NCI-H2196 (cell line): ENCODE results near the gene METTL14.

Source experiments
- DNase-seq: peaks from one replicate; lab custom pipeline; 2025; ENCODE audit not compliant: unreplicated experiment; lab: John Stamatoyannopoulos, UW

METTL14 gene

DNA sequence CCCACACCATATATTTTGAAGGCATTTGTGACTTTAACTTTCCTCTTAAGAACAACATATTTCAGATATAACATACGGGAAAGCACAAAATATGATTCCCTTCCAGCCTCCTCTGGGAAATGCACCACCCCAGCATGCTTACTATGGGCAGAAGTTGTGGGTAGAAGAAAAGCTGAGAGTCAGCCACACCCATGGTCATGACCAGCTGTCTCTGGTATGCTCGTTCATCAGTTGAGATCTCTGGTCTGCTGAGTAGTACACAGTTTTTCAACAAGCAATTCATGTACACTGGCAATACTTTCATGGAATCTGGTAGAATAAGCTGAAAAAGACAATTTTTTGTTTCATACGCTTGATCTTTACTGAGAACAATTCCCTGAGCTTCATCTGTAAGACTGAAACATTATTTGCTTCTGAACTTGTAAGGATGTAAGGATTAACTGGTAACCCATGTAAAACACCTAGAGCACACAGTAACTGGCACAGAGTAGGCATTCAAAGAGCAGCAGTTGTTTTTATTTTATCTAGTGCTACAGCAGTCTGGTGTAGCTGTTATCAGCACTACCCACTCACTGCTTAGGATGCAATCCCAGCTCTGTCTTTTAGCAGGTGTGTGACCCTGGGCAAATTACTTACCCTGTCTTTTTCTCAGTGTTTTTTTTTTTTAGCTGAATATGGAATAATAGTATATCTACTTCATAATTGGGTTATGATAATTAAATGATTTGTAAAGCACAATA lies 47.6 kb downstream of the METTL14 start:
- DNase-seq: no peak

DNA sequence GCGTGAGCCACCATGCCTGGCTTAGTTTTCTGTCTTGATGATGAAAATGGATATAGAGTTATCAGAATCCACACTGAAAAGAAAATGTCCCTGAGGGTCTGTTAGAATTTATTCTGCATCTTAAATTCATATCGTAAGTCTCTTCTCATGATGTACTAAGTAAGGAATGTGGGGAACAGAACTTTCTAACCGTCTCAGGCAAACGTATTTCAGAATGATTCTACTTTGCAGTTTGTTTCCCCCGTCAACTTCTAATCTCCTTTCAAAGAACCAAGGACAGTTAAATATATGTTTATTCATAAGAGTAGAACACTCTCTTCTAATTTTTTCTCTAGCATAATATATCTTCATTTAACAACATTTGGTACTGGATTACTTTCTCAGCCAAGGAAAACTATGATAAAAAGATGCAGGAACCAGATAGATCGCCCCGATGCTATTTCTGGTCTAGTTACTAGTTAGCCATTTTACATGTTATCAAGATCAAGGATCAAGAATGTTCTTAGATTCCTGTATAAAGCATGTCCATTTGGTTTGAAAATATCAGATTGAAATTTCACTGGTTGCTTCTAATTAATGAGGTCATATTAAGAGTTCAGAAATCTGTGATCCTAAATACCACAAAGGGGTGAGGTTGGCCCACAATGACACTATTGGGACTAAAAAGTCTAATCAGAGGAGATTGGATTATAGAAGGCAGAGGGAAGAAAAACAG lies 49.5 kb downstream of the METTL14 start:
- no peak for DNase-seq

DNA sequence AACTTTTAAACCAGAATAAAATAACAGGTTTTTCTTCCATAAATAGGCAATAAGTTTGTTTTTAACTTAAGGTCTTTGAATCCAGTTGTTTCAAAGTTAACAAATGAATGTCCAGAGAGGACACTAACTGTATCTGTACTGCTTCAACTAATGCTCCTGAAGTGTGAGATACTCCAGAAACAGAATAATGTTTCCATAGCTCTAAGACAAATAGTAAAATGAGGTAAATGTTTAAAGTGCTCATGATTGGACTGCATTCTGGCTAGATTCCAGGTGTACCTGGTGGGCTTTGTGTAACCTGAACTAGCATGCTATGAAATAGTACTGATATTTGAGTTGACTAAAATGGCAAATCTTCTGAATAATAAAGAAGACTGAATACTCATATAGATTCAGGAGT lies 51.7 kb downstream of the METTL14 start:
- no peak for DNase-seq

DNA sequence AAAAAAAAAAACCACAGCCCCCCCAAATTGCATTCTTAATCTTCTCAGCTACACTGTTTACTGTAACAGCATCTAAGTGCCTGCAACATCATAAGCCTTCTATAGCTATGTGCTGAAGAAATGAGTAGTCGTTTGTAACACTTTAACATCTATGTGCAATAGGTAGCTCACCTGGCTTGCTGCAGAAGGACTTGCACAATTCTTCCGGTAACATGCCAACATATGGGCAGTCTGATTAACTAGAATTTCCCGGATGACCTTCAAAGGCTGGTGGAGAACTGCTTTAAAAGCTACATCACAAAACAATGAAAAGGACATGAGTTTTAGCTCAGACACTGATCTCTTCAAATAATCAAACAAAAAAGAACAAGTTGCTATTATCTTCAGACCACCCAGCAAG lies 52.9 kb downstream of the METTL14 start:
- DNase-seq: no peak

DNA sequence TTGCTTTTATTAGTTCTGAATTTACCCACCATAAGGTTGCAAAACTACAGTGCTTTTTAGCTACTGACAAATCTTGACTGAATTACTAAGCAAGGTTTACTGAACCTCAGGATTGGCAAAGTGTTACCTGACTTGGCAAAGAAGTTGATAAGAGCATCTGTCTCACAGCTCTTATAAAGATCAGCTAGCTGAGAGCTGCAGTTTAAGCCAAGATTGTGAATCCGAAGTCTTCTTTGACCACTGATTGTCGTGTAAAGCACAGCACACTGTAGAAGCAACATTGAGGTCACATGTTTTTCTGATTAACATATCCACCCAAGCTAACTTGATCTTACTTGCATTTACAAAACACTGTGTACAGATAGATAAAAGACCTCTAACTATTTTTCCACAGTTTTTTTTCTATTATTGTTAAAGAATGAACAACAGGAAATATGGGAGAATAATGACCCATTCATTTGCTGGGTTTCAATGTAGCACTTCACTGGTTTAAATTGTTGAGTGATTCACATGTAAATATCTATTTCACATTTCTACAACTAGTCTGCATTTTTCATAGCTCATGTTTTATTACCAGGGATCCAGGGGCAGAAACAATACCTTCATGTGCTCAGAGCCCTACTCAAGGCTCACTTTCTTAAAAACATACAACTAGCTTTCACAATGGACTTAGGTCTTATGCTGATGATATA lies 54.0 kb downstream of the METTL14 start:
- no peak for DNase-seq

DNA sequence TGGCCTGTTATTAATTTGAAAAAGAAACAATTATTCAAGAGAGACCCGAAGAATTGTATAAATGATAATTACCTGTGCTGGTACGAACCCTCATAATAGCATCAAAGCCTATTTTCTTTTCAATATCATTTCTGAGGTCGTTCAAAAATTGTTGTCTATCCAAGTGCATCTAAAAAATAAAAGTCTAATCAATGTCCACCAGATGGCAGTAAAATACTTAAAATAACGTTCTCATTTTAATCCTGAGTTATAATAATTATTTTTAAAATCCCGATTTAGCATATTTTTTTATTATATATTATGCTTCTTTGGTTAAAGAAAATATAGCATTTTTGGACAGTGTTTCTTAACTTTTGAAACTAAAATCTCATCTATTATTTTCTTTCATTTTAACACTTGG lies 55.7 kb downstream of the METTL14 start:
- peak; percentile 1 for DNase-seq

DNA sequence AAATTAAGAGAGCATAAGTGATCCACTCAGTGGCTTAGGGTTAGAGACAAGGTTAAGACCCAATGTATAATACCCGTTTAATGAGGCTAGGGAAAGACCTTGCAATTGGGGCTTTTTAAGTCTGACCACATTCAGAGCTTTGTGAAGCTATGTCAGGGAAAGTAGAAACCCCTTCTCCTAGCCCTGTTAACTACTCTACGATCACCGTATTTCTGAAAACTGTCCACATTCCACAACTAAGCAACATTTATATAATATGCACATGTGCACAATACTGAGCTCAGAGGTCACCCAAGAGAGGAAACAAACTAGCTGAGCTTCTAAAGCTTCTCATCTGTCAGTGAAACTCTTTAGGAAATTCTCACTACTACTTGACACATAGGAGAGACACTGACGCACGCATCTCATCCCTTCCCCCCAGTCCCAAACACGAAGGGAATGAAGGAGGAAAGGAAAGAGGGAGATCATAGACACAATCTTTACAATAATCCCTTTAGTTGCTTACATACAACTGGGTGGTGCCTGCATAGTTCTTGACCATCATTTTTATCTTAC lies 56.2 kb downstream of the METTL14 start:
- DNase-seq: no peak

DNA sequence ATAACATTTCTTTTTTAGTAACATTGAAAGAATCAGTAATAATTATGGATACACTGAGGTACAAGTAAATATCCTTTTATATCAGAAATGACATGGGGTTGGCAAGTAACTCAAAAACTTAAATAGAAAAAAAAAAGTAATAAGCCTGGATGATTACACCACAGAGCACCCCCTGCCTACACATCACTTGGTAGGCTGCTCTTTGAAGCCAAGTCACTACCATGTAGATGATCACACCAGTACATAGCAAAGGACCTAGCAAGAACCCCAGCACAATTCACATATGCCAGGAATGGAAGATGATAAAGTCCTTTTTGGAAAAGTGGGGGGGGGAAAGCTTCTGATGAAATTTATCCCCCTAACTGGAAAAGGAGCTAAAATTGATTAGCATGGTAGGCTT lies 56.9 kb downstream of the METTL14 start:
- no peak for DNase-seq

DNA sequence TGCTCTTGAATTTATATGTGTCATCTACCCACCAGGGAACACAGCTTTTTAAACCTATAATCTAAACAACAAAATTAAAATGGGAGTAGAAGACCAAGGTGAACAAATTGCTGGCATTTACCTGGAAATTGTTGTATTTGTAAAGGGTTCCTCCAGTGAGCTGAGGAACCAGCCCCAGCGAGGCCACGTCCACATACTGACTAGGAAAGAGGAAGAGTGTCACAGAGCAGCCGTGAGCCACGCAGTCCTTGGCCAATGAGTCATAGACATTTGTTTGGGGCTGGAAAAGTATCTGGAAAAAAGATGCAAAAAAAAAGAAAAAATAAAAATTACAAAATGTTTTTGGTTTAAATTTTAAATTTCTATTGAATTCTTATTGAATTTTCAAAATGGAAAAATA lies 58.7 kb downstream of the METTL14 start:
- DNase-seq: no peak

DNA sequence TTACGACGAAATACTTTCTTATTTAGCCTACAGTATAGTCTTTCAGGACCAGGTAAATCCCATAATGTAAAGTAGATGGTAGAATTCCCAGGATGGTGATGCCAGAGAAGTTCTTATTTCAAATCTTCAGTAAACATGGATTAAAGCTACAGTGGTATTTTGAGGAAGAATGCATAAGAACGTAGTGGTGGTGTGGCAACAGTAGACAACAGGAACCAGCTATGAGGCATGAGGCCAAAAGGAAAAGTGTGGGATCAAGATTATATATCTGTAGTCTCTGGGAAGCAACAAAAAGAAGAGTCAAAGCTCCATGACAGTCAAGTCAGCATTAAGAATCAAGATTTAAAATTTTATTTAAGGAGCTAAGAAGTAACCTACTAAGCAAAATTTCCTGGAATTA lies 60.2 kb downstream of the METTL14 start:
- no peak for DNase-seq

DNA sequence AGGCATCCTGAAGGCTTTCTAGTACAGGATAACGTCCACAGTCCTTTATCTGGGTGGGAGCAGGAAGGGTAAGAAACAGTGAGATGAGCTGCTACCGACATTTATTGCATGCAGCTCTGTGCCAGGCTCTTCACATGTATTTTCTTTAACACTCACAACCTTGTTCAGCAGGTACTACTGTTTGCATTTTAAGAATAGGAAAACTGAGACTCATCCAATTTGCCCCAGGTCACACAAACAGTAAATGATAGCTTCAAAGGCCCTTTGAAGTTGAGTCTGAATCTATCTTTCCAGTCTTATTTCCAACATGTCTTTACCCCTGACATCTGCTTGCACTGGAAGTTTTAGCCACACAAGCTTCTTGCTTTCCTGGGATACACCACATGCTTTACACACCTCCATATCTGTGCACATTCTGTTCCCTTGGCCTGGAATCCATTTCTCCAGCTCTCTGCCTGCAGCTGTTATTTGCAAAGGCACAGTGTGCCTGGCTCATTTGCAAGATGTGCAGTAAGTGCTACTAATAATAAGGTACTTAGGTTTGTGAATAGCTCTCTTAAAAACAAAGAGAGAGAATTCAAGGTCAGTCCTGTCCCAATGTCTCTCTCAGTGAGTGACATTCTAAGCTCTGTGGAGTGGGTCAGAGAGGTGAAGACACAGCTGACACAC lies 61.2 kb downstream of the METTL14 start:
- DNase-seq: peak; percentile 1

DNA sequence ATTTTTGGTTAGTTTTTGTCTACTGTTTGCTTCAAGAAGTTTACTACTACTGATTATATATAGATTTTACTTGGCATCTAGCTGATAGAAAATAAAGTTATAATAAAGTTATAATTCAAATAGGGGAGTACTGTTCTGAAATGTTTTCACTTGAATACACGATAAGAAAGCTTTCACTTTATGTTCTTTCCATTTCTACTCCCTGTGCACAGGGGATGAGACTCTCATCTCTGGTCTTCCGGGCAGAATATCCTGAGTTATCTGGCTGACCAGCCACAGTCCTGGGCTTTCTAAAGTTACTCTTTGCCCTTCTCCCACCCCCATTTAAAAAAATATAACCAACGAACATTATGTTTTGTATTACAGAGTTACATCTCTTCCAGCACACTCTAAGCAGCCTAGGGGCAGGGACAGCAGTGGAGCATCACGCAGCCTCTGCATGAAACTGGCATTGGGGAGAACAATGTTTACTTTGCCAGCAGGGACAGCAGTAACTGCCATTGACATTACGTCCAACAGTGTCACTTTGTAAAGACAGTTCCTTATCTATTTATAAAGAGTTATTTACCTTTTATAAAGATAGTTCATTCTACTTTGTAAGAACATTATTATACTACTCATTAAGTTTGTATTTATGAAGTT lies 64.3 kb downstream of the METTL14 start:
- no peak for DNase-seq

DNA sequence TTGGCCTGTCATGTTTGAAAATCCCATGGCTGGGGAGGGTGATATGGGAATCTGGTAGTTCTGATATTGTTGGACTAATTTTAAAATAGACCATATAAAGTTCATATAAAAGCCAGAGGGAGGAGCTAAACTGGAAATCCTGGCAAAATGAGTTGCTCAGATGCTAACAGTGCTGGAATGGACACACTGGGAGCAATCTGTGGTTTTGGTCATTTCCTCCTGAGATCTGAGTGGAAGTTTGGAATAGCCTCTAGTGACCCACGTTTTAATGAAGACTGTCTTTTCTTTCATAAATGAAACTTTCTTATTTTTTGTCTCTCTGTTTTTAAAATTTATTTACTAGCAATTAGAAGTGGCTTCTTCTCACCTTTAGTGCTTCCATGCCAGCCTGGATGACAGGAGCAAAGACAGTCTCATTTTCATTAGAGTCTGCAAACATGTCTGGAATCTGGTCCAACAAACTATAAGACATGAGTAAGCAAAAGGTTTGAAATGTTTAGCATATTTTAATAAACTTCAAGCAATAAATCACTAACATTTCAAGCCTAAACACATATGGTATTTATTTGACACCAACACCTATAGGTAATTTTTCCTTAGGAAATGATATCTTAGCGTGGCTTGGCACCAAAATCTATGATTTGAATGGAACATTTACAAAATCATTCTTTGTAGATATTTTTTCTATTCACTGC lies 66.6 kb downstream of the METTL14 start:
- DNase-seq: no peak

DNA sequence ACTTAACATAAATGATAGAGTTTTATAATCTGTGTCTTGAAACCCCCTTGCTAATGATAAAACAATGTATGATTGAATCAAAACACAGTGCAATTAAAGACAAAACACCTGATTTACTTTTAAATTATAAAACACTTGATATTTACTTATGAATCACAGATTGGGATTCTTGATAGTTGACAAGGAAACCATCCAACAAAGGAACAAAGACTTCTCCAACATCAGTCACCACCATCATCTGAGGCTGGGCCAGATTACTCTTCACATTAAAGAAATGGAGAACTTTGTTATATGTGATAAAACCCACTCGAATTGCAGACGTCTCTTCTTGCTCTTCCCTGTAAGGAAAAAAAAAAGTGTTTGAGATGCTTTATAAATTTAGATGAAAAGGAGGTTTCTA lies 67.4 kb downstream of the METTL14 start:
- DNase-seq: no peak

DNA sequence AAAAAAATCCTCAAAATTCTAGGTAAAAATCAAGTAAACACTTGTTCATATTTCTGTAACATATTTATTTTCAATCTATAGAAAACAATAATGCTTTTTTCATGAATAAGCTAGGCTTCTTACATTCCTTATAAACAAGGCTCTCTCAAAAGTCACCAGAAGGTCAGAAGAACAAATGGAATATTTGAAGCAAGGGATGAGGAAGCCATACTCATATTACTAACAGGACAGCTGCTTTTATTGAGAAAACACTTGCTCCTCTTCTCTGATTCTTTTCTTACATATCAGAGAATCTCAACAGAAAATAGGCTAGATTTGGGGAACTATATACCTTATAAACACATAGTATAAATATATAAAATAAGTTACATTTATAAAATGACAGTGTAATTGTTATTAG lies 67.9 kb downstream of the METTL14 start:
- no peak for DNase-seq

DNA sequence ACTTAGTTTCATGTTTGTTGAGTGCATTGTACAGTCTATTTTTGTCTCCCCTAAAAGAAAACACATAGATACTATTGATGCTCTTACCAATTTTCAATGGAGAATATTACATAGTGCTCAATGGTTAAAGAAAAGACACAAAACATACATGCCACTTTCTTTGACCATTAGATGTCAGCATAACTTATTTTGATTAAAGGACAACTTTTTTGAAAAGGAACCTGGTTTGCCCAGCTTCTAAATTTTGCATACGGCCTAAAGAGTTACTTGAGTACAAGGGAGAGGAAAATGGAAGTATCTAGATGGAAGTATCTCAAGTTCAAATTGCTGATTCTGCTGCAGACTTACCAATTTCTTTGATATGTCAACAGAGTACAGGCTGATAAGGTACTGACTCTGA lies 68.5 kb downstream of the METTL14 start:
- no peak for DNase-seq

DNA sequence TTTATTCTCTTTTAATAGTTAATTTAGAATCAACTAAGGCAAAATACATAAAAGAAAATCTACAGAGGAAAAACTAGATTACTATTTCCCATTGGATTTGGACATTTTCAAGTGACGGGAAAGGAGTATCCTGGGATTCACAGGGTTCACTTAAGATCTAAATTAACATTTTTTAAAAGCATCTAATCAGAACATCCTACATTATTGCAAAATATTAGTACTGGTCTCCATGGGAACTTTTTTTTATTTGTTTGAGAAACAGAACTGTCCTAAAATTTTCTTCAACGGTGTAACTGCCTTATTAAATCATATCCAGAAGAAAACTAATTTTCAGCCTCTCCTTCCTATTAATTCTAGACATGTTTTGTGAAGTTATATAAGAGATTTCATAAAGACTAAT lies 69.7 kb downstream of the METTL14 start:
- DNase-seq: no peak

DNA sequence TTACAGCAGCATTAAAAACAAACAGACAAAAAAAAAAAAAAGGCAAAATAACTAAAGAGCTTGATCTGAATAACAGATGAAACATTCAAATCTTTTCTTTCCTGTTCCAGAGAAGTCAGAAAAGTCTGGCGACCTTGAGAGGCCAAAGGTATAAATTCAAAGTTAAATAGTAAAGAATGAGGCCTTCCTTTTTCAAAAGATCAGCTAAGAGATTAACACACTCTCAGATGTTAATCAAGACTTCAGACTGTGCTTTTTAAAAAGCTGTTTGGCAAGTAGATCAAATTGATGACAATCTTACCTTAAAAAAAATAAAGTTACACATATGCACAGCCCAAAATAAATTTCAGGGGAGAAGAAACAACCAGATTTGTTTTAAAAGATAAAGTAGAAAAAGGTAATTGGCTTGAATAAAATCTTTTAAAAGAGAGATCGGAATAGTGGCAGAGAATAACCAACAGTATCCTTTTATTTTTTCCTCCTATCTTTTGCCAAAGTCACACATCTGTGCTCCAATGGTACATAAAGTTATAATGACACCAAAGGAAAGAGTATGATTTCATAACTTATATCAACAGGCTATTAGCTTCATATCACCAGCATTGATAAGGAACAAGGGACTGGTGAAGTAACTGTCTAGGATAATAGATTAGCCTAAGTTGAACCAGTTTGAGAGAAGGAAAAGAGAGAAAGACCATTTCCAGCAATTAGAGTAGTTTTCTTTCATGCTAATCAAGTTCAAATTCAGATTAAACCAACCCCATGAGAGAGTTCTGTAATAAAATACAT lies 70.4 kb downstream of the METTL14 start:
- no peak for DNase-seq

DNA sequence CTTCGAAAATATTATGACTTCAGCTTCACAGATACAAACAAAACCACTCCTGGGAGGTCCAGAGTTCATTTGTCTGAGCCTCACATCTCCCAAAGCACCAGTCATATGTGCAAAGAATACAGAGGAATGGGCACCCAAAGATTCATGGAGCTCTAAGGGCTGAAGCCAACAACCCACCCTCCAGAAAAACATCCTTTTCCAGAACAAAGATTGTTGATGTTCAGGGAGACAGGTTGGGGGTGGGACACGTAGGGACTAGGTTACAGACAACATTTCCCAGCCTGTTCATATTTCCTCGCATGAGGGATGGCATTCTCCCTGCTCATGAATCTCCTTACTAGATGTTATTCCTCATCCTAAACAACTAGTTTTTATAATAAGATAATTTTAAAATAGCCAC lies 71.2 kb downstream of the METTL14 start:
- DNase-seq: no peak

DNA sequence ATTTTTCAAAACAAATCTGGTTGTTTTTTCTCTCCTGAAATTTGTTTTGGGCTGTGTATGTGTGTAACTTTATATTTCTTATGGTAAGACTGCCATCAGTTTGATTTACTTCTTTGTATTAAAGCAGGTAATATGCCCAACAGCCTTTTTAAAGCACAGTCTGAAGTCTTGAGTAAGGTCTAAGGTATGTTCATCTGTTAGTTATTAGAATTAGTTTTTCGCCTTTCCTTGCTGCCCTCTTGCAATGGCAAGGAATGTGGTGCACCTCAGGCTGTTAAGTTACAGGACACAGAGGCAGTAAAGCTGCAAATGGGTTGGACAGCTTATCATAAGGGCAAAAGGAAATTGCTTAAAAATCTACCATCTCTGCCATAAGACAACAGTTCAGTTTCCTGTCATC lies 71.8 kb downstream of the METTL14 start:
- DNase-seq: no peak
